Activated B cell treated with CpG ODN at 0.5 μM for 24 hours (primary cell): Measurements from ENCODE around the gene SMCO4. TPM values are rescaled to one million over a fixed set of nuclear protein-coding genes. Genes with fewer than 3 reads are reported as not detected.

Experiments
- ATAC-seq: fragments of 200-7000 bp; cut with Tn5 transposase; one replicate; pipeline ENCODE4 v1.10.0; 2021; ENCODE audit warnings: low read depth, mild to moderate bottlenecking, moderate library complexity
- CTCF ChIA-PET: fragments of 350-600 bp; sonication (Branson Sonifier 250); formaldehyde crosslinking; loops from one replicate; lab custom pipeline; 2021; ENCODE audit warnings: antibody characterized with exemption; lab: Charles Lee
- POLR2A ChIA-PET: fragments of 350-600 bp; sonication (Branson Sonifier 250); formaldehyde crosslinking; loops from one replicate; lab custom pipeline; 2021; ENCODE audit warnings: antibody characterized with exemption; lab: Charles Lee
- DNase-seq: peaks from one replicate; pipeline ENCODE4 v3.0.0; 2022
- H3K27ac Mint-ChIP-seq: one replicate; pipeline ENCODE4 v1.8.0; 2020; ENCODE audit warnings: mixed read lengths
- H3K27me3 Mint-ChIP-seq: one replicate; pipeline ENCODE4 v1.8.0; 2021; ENCODE audit warnings: mixed read lengths
- H3K36me3 Mint-ChIP-seq: one replicate; pipeline ENCODE4 v1.8.0; 2021; ENCODE audit warnings: low read depth, mixed read lengths
- H3K4me1 Mint-ChIP-seq: one replicate; pipeline ENCODE4 v1.8.0; 2021; ENCODE audit warnings: mixed read lengths
- H3K4me3 Mint-ChIP-seq: one replicate; pipeline ENCODE4 v1.8.0; 2020; ENCODE audit warnings: mild to moderate bottlenecking, mixed read lengths
- H3K9me3 Mint-ChIP-seq: one replicate; pipeline ENCODE4 v1.8.0; 2020; ENCODE audit warnings: mixed read lengths
- intact Hi-C: fragments of 100-400 bp; cut with micrococcal nuclease; formaldehyde crosslinking; loops from one replicate; pipeline ENCODE4 v1.15.1; 2024
- total RNA-seq: library from RNA; stranded (reverse); gene quantifications from 2 replicates; pipeline ENCODE4 v1.2.3, GENCODE V29; 2022
- TF ChIP-seq, protein P1 (sequence below): fragments of 200-600 bp; IDR thresholded peaks from one replicate; pipeline ENCODE4 v1.8.0; 2022; ENCODE audit warnings: antibody characterized with exemption, mild to moderate bottlenecking

The SMCO4 gene
- total RNA-seq, 1 donor from 2014 or later = 4.6 TPM

DNA sequence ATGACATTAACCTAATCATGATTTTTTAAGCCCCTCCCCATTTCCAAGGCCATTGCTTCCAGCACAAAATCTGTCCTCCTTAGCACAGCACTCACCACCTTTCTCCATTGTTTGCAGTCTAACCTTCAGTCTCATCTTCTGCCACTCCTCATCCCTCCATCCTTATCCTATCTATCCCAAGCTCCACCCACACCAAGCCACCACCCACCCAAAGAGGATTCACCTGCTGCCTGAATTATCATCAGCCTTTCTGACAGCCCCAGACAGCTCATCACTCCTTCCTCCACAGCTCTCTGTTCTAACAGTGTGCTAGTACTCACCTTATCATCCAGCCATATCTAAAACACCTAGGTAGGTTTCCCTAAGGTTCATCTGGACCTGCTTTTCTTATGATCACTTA lies 20.7 kb upstream of the SMCO4 start:
- H3K4me1 Mint-ChIP-seq = no peaks in the 10 kb centered on the region
- POLR2A ChIA-PET = no interaction called here
- TF ChIP-seq, protein P1, sequence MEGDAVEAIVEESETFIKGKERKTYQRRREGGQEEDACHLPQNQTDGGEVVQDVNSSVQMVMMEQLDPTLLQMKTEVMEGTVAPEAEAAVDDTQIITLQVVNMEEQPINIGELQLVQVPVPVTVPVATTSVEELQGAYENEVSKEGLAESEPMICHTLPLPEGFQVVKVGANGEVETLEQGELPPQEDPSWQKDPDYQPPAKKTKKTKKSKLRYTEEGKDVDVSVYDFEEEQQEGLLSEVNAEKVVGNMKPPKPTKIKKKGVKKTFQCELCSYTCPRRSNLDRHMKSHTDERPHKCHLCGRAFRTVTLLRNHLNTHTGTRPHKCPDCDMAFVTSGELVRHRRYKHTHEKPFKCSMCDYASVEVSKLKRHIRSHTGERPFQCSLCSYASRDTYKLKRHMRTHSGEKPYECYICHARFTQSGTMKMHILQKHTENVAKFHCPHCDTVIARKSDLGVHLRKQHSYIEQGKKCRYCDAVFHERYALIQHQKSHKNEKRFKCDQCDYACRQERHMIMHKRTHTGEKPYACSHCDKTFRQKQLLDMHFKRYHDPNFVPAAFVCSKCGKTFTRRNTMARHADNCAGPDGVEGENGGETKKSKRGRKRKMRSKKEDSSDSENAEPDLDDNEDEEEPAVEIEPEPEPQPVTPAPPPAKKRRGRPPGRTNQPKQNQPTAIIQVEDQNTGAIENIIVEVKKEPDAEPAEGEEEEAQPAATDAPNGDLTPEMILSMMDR = no peak
- H3K36me3 Mint-ChIP-seq = no peaks in the 10 kb centered on the region
- DNase-seq (no peak), ATAC-seq (no peak)
- H3K27me3 Mint-ChIP-seq = peaks cover 4% of the 10 kb centered on the region
- no peak overlapping the region for H3K4me3 Mint-ChIP-seq
- CTCF ChIA-PET = no interaction called here
- intact Hi-C loops = no loop called here
- no peaks in the 10 kb centered on the region for H3K9me3 Mint-ChIP-seq
- H3K27ac Mint-ChIP-seq = no peak overlapping the region

DNA sequence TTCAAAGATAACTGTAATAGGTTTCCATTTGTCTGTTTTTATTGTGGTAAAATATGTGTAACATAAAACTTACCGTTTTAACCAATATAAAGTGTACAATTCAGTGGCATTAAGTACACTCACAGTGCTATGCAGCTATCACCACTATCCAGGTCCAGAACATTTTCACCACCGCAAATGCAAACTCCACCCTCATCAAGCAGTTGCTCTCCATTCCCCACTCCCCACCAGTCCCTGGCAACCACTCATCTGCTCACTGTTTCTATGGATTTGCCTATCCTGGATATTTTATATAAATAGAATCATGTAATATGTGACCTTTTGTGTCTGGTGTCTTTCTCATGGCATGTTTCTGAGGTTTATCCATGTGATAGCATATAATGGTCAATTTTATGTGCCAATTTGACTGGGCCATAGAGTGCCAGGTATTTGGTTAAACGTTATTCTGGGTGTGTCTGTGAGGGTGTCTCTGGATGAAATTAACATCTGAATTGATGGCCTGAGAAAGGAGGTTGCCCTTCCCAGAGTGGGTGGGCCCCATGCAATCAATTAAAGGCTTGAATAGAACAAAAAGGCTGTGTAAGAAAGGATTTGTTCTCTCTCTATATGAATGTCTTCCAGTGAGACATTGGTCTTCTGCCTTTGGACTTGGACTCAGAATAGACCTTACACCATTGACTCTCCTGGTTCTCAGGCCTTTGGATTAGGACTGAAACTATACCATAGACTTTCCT lies 17.2 kb upstream of the SMCO4 start:
- CTCF ChIA-PET = no interaction called here
- peaks cover 9% of the 10 kb centered on the region for H3K27me3 Mint-ChIP-seq
- POLR2A ChIA-PET = no interaction called here

DNA sequence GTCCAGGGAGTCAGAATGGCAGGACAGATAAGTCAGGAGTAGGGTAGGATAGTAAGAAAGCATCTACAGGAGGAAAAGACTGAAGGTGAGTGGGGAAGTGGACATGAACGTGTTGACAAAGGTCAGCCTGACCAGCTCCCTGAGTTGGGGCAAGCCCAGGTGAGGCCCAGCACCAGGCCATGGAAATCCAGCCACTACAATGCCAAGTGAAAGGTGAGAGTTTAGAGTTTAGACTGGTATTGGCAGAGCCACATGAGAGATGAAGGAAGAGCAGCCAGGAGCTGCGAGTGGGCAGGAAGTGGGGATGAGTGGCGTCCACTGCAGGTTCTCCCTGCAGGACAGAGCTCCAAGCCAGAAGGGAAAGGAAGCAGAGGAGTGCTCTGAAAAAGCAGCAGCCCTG lies 16.5 kb upstream of the SMCO4 start:
- Mint-ChIP-seq H3K27me3 (peaks cover 14% of the 10 kb centered on the region), H3K4me3 (no peak overlapping the region), H3K4me1 (no peaks in the 10 kb centered on the region), H3K36me3 (no peaks in the 10 kb centered on the region), H3K27ac (no peak overlapping the region), H3K9me3 (no peaks in the 10 kb centered on the region)
- intact Hi-C loops = no loop called here
- no peak for DNase-seq
- TF ChIP-seq, protein P1 = no peak
- ATAC-seq = no peak
- POLR2A ChIA-PET = no interaction called here
- CTCF ChIA-PET = no interaction called here

More for the DNA sequence above, 17.2 kb upstream of the SMCO4 start:
- Mint-ChIP-seq H3K9me3 (no peaks in the 10 kb centered on the region), H3K27ac (no peak overlapping the region), H3K36me3 (no peaks in the 10 kb centered on the region), H3K4me3 (no peak overlapping the region), H3K4me1 (no peaks in the 10 kb centered on the region)
- no peak for ATAC-seq
- no peak for DNase-seq
- intact Hi-C loops = no loop called here
- TF ChIP-seq, protein P1 = no peak

DNA sequence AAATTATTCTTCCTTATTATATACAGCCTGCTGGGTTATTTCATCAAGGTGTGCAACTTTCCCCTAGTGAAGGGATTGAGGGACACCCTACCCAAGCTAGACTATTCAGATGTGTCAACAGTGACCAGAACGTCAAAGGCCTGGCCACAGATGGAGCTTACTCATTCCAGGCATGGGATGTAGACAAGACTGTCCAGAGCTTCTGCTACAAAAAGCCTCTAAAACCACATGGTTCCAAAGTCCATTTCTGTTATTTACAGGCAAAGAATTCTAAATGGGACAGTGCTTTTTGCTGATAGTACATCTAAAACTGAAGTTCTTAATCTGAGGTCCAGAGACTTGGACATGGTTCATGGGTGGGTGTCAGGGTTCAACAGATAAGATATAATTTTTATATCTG lies 9.7 kb upstream of the SMCO4 start:
- no peak for ATAC-seq
- H3K9me3 Mint-ChIP-seq = no peaks in the 10 kb centered on the region

DNA sequence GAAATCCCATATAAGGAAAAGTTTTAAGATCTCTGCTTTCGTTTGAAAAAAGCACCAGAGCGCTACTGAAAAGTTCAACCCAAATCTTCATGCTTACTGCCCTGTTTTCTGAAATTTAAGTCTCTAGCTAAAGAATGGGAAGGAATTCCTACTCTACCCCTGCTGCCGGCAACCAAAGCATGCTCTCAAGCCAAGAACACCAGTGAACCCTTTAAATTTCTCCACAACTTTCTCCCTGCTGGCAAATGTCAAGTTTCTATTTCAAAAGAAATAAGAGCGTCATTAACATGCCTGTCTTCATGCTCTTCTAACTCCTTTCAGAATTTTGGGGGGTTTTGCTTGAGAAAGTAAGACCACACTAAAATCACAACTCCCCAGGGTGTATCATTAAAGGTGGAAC lies 6.8 kb upstream of the SMCO4 start:
- CTCF ChIA-PET = no interaction called here
- DNase-seq = no peak
- Mint-ChIP-seq H3K36me3 (no peaks in the 10 kb centered on the region), H3K27me3 (peaks cover 12% of the 10 kb centered on the region), H3K9me3 (no peaks in the 10 kb centered on the region), H3K4me3 (no peak overlapping the region), H3K27ac (no peak overlapping the region), H3K4me1 (no peaks in the 10 kb centered on the region)
- ATAC-seq = no peak
- TF ChIP-seq, protein P1 = no peak
- POLR2A ChIA-PET = no interaction called here
- intact Hi-C loops = no loop called here

More for the DNA sequence above, 9.7 kb upstream of the SMCO4 start:
- Mint-ChIP-seq H3K36me3 (no peaks in the 10 kb centered on the region), H3K4me3 (no peak overlapping the region), H3K4me1 (no peaks in the 10 kb centered on the region), H3K27ac (no peak overlapping the region), H3K27me3 (peaks cover 20% of the 10 kb centered on the region)
- no peak for DNase-seq
- intact Hi-C loops = no loop called here
- CTCF ChIA-PET = no interaction called here
- TF ChIP-seq, protein P1 = no peak
- POLR2A ChIA-PET = no interaction called here
